Endothelial cell of umbilical vein (primary cell): ENCODE data around the gene LHFPL6. TPM values are rescaled to one million over a fixed set of nuclear protein-coding genes. Genes with fewer than 3 reads are reported as not detected.

Experiments used
- BruUV-seq: library from RNA; stranded (reverse); fragments of 400-500 nt; replicated peaks from 2 replicates; lab custom pipeline; 2021; lab: Mats Ljungman, UMichigan
- CTCF ChIA-PET: fragments of 300-600, 350-600 bp; sonication (Branson Sonifier 250); formaldehyde crosslinking; loops from one replicate; lab custom pipeline; 2021; ENCODE audit warnings: antibody characterized with exemption, inconsistent platforms; lab: Charles Lee
- POLR2A ChIA-PET: fragments of 300-600, 350-600 bp; sonication (Branson Sonifier 250); formaldehyde crosslinking; loops from one replicate; lab custom pipeline; 2021; ENCODE audit warnings: antibody characterized with exemption, inconsistent platforms; lab: Charles Lee
- DNase-seq: peaks from one replicate; pipeline ENCODE4 v3.0.0-alpha.2; 2011; ENCODE audit warnings: low read depth, low spot score
- FAIRE-seq: peaks from 2 replicates; lab custom pipeline; 2011; peaks lifted over from hg19 to GRCh38; lab: Jason Lieb, UNC
- H2AFZ ChIP-seq: 2 replicates; pipeline ENCODE4 v1.6.0; 2012; ENCODE audit warnings: low read depth, low read length, control low read depth, inconsistent platforms
- H3K27ac ChIP-seq: 2 replicates; pipeline ENCODE4 v1.5.1; 2011; ENCODE audit warnings: low read depth, mild to moderate bottlenecking, control low read depth, low read length, moderate library complexity; ENCODE audit not compliant: insufficient read depth
- H3K27me3 ChIP-seq, 2 experiments: 2 replicates each; pipeline versions ENCODE4 v1.6.0 to v1.6.1; 2011; ENCODE audit warnings: low read length in 2 of 2, mixed read lengths in 1 of 2; ENCODE audit not compliant: control insufficient read depth in 2 of 2, insufficient read depth in 2 of 2
- H3K36me3 ChIP-seq, 2 experiments: 2 replicates in 1 of 2; 3 replicates in 1 of 2; pipeline ENCODE4 v1.5.1; 2011; ENCODE audit warnings: low read length in 2 of 2, mild to moderate bottlenecking in 1 of 2, moderate library complexity in 1 of 2; ENCODE audit not compliant: control insufficient read depth in 2 of 2, insufficient read depth in 2 of 2; ENCODE audit errors: extremely low read depth in 1 of 2
- H3K4me1 ChIP-seq: 3 replicates; pipeline ENCODE4 v1.5.1; 2011; ENCODE audit warnings: mild to moderate bottlenecking, low read length; ENCODE audit not compliant: control insufficient read depth, insufficient read depth; ENCODE audit errors: extremely low read depth
- H3K4me2 ChIP-seq: 2 replicates; pipeline ENCODE4 v1.6.1; 2011; ENCODE audit warnings: low read length, control low read depth, mixed read lengths; ENCODE audit not compliant: insufficient read depth
- H3K4me3 ChIP-seq, 3 experiments: fragments of 200-600 bp in 1 of 3; sonication (generic), shearing (Covaris generic) in 1 of 3; replicated peaks in 1 of 3; 2 replicates each; pipeline ENCODE4 v1.5.1; 2011 to 2016; ENCODE audit warnings: control low read depth in 3 of 3, low read length in 3 of 3, mild to moderate bottlenecking in 2 of 3, inconsistent platforms in 1 of 3, low read depth in 1 of 3, moderate library complexity in 1 of 3; ENCODE audit not compliant: insufficient read depth in 1 of 3
- H3K79me2 ChIP-seq: 2 replicates; pipeline ENCODE4 v1.6.0; 2012; ENCODE audit warnings: low read length, inconsistent platforms; ENCODE audit not compliant: control insufficient read depth, insufficient read depth
- H3K9ac ChIP-seq: replicated peaks from 2 replicates; pipeline ENCODE3; 2011; ENCODE audit warnings: low read length, control low read depth; ENCODE audit not compliant: insufficient read depth; ENCODE audit errors: extremely low read depth
- H3K9me1 ChIP-seq: replicated peaks from 3 replicates; pipeline ENCODE4 v1.6.0; 2011; ENCODE audit warnings: mild to moderate bottlenecking, low read length; ENCODE audit not compliant: control insufficient read depth, insufficient read depth; ENCODE audit errors: extremely low read depth
- H3K9me3 ChIP-seq: replicated peaks from 2 replicates; pipeline ENCODE4 v1.5.1; 2012; ENCODE audit warnings: low read length, inconsistent platforms; ENCODE audit not compliant: control insufficient read depth, insufficient read depth
- H4K20me1 ChIP-seq: replicated peaks from 2 replicates; pipeline ENCODE3; 2011; ENCODE audit warnings: mild to moderate bottlenecking, low read length; ENCODE audit not compliant: control insufficient read depth, insufficient read depth; ENCODE audit errors: extremely low read depth
- EZH2 ChIP-seq: IDR thresholded peaks from 2 replicates; pipeline ENCODE4 v1.6.1; 2012; ENCODE audit warnings: borderline replicate concordance, low read depth, mild to moderate bottlenecking, moderate library complexity, low read length, inconsistent platforms; ENCODE audit not compliant: severe bottlenecking
- FOS ChIP-seq: IDR thresholded peaks from 2 replicates; pipeline ENCODE4 v1.6.1; 2011; ENCODE audit warnings: mild to moderate bottlenecking, low read length, moderate library complexity, borderline replicate concordance; ENCODE audit not compliant: insufficient read depth
- GATA2 ChIP-seq: IDR thresholded peaks from 2 replicates; pipeline ENCODE4 v1.7.0; 2011; ENCODE audit warnings: low read depth, mild to moderate bottlenecking, moderate library complexity, mixed read lengths, low read length; ENCODE audit not compliant: insufficient read length, insufficient read depth
- JUN ChIP-seq: IDR thresholded peaks from 2 replicates; pipeline ENCODE4 v1.6.1; 2011; ENCODE audit warnings: borderline replicate concordance, low read depth; ENCODE audit not compliant: insufficient read length, insufficient read depth
- MYC ChIP-seq: IDR thresholded peaks from one replicate; pipeline ENCODE4 v1.6.1; 2011; ENCODE audit warnings: mild to moderate bottlenecking, low read depth, low read length
- POLR2A ChIP-seq: IDR thresholded peaks from 2 replicates; pipeline ENCODE4 v1.6.1; 2012; ENCODE audit warnings: low read depth, mild to moderate bottlenecking, control low read depth, low read length
- POLR2AphosphoS5 ChIP-seq: IDR thresholded peaks from 2 replicates; pipeline ENCODE4 v1.6.1; 2012; ENCODE audit warnings: low read depth, mild to moderate bottlenecking, control low read depth, low read length, moderate library complexity; ENCODE audit not compliant: insufficient read depth
- dilution Hi-C: fragments of 300-500 bp; cut with MboI; formaldehyde crosslinking; loops from one replicate; pipeline ENCODE4 v1.15.0; 2019; ENCODE audit warnings: low sequenced_read_pairs; ENCODE audit not compliant: extremely low pct_ligation_motif_present
- intact Hi-C: fragments of 100-400 bp; cut with micrococcal nuclease; formaldehyde crosslinking; loops from one replicate; pipeline ENCODE4 v1.10.0; 2022
- polyA plus RNA-seq, 4 experiments: library from polyadenylated mRNA; depleted of rRNA in 3 of 4; stranded (reverse) in 3 of 4; unstranded in 1 of 4; fragments of >200 nt; gene quantifications; 2 replicates each; pipeline versions ENCODE4 v1.2.1 to v1.2.3, GENCODE V29; 2011 to 2012; ENCODE audit warnings: missing spikeins in 1 of 4
- total RNA-seq: library from RNA; stranded (reverse); gene quantifications from 2 replicates; pipeline ENCODE4 v1.2.3, GENCODE V29; 2021
- TF ChIP-seq, protein P1 (sequence below), 2 donors: IDR thresholded peaks; 1 replicate in 1 of 2; 2 replicates in 1 of 2; pipeline ENCODE4 v1.5.1; 2011; ENCODE audit warnings: low read length in 2 of 2, mild to moderate bottlenecking in 2 of 2, moderate library complexity in 2 of 2, control low read depth in 1 of 2, inconsistent platforms in 1 of 2, low read depth in 1 of 2; ENCODE audit not compliant: insufficient read depth in 1 of 2; ENCODE audit errors: extremely low read depth in 1 of 2
- TF ChIP-seq, protein P2 (sequence below): IDR thresholded peaks from 2 replicates; pipeline ENCODE4 v1.6.1; 2011; ENCODE audit not compliant: insufficient read depth, insufficient read length

LHFPL6 gene
- total and polyA plus RNA-seq, 2 donors (not counting 3 experiments of a cell fraction or from before 2014, with no cell fraction given) = 17.5 to 19.4 TPM

DNA sequence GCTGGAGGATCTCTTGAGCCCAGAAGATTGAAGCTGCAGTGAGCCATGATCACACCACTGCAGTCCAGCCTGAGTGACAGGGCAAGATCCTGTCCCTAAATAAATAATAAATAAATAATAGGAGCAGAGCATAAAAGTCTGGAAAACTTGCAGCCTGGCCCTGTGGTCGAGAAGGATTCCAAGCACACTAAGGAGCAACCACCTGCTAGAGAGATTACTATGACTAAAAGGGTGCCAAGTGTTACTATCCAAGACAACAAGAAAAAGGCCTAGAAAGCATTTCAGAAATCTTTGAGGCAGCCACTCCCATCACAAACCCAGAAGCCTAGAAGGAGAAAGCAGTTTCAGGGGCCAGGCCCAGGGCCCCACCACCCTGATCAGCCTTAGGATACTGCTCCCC lies 46.1 kb downstream of the LHFPL6 start:
- BruUV-seq = no TSS peak
- TF ChIP-seq, protein P1, sequence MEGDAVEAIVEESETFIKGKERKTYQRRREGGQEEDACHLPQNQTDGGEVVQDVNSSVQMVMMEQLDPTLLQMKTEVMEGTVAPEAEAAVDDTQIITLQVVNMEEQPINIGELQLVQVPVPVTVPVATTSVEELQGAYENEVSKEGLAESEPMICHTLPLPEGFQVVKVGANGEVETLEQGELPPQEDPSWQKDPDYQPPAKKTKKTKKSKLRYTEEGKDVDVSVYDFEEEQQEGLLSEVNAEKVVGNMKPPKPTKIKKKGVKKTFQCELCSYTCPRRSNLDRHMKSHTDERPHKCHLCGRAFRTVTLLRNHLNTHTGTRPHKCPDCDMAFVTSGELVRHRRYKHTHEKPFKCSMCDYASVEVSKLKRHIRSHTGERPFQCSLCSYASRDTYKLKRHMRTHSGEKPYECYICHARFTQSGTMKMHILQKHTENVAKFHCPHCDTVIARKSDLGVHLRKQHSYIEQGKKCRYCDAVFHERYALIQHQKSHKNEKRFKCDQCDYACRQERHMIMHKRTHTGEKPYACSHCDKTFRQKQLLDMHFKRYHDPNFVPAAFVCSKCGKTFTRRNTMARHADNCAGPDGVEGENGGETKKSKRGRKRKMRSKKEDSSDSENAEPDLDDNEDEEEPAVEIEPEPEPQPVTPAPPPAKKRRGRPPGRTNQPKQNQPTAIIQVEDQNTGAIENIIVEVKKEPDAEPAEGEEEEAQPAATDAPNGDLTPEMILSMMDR (IDR thresholded peaks at IDR 0.05; ENCODE audit: extremely low read depth in 1 of 2, insufficient read depth in 1 of 2, low read depth in 1 of 2, low read length in 2 of 2) = no peak
- TF ChIP-seq POLR2A = no peak
- TF ChIP-seq MYC = no peak
- no peak for TF ChIP-seq JUN
- TF ChIP-seq EZH2 = no peak
- no peak for TF ChIP-seq POLR2AphosphoS5
- TF ChIP-seq, protein P2, sequence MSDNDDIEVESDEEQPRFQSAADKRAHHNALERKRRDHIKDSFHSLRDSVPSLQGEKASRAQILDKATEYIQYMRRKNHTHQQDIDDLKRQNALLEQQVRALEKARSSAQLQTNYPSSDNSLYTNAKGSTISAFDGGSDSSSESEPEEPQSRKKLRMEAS = no peak
- TF ChIP-seq FOS = no peak
- TF ChIP-seq GATA2 = no peak
- POLR2A ChIA-PET = no interaction called here
- H3K36me3 ChIP-seq = no peaks in the 10 kb centered on the region
- H3K79me2 ChIP-seq = no peaks in the 10 kb centered on the region
- H2AFZ ChIP-seq = no peak overlapping the region
- no peaks in the 10 kb centered on the region for H4K20me1 ChIP-seq
- no peak overlapping the region for H3K4me2 ChIP-seq
- no peaks in the 10 kb centered on the region for H3K9me1 ChIP-seq
- dilution Hi-C loops (no loop called here), intact Hi-C loops (no loop called here)
- CTCF ChIA-PET = no interaction called here
- no peak overlapping the region for H3K9ac ChIP-seq
- no peaks in the 10 kb centered on the region for H3K4me1 ChIP-seq
- H3K9me3 ChIP-seq = no peaks in the 10 kb centered on the region
- H3K4me3 ChIP-seq = no peak overlapping the region
- DNase-seq = no peak
- H3K27me3 ChIP-seq = no peaks in the 10 kb centered on the region
- no peak overlapping the region for H3K27ac ChIP-seq
- no peak for FAIRE-seq
